ENCODE measurements around the gene LONP2.

Gene LONP2, protein sequence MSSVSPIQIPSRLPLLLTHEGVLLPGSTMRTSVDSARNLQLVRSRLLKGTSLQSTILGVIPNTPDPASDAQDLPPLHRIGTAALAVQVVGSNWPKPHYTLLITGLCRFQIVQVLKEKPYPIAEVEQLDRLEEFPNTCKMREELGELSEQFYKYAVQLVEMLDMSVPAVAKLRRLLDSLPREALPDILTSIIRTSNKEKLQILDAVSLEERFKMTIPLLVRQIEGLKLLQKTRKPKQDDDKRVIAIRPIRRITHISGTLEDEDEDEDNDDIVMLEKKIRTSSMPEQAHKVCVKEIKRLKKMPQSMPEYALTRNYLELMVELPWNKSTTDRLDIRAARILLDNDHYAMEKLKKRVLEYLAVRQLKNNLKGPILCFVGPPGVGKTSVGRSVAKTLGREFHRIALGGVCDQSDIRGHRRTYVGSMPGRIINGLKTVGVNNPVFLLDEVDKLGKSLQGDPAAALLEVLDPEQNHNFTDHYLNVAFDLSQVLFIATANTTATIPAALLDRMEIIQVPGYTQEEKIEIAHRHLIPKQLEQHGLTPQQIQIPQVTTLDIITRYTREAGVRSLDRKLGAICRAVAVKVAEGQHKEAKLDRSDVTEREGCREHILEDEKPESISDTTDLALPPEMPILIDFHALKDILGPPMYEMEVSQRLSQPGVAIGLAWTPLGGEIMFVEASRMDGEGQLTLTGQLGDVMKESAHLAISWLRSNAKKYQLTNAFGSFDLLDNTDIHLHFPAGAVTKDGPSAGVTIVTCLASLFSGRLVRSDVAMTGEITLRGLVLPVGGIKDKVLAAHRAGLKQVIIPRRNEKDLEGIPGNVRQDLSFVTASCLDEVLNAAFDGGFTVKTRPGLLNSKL

DNA sequence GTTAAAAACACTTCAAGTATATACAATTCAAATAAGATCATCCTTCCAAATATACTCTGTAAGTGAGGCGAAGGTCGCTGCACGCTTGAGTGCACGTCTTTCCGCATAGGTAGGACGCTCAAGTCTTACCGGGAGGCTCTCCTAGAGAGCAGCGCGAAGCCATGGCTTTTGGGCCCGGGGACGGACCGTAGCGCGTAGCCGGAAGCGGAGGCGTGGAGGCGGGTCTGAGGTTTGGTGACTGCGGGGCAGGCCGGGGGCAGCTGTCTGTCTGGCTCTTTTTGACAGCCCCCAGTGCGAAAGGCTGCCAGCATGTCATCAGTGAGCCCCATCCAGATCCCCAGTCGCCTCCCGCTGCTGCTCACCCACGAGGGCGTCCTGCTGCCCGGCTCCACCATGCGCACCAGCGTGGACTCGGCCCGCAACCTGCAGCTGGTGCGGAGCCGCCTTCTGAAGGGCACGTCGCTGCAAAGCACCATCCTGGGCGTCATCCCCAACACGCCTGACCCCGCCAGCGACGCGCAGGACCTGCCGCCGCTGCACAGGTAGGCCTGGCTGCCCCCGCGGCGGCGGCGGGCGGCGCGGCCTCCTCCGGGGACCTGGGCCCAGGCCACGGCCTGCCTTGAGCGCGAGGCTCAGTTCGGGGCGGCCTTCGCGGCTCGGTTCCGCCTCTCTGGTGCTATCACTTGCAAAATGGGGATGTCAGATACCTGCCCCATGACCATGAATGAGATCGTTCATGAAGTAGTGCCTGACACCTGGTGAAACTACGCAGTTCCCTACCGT lies at the start of gene LONP2:
TSS of gene LONP2 (plus strand) at position 221 of the 783 bp plus-strand sequence. CDS start at position 310, 89 bp downstream.
- in situ Hi-C loops (cut with MboI; ENCODE audit: low sequenced_read_pairs): no loop called here

DNA sequence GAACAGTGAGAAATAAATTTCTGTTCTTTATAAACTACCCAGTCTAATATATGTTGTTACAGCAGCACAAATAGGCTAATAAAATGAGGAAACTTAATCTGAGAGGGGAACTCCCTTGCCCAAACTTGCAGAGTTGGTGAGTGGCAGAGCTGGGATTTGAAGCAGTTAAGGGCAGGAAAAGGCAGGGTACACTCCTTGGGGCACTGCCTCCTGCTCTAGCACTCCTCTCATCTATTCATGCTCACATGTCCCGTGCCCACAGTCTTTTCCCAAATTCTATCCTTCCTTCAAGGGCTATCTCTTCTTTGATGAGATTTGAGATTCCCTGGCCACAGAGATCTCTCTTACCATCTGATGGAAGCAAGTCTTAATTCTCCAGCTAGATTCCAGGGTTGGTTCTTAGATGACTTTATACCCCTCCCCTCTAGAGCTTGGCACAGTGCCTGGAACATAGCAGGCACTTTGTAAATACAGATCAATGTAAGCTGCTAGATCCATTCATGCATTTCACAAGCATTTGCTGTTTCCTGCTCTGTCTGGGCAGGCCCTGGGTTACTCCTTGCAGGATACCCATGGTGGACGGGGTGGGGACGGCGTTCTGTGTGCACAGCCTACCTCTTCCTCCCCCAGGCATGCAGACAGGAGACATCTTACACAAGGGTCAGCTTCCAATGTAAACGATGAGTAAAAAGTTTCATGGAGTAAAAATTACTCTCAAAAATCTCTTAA lies 49.1 kb upstream of the LONP2 start:
- in situ Hi-C loops (cut with MboI; ENCODE audit: low sequenced_read_pairs): no loop called here

DNA sequence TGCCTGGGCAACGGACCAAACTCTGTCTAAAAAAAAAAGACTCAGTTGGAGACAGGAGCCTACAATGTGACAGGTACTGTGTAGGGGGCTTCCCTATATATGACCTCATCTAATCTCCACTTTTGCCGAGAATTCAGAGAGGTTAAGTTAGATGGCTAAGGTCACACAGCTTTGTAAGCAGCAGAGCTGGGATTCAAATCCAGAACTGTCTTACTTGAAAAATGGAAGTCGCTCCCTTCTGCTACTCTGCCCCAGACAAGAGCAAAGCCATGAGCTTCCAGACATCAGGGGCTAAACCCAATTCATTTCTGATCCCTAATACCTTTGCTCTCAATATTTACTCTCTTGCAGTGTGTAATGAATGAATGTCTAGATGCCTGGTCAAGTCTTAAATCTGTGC lies 46.8 kb upstream of the LONP2 start:
- in situ Hi-C loops (cut with MboI; ENCODE audit: low sequenced_read_pairs): no loop called here

DNA sequence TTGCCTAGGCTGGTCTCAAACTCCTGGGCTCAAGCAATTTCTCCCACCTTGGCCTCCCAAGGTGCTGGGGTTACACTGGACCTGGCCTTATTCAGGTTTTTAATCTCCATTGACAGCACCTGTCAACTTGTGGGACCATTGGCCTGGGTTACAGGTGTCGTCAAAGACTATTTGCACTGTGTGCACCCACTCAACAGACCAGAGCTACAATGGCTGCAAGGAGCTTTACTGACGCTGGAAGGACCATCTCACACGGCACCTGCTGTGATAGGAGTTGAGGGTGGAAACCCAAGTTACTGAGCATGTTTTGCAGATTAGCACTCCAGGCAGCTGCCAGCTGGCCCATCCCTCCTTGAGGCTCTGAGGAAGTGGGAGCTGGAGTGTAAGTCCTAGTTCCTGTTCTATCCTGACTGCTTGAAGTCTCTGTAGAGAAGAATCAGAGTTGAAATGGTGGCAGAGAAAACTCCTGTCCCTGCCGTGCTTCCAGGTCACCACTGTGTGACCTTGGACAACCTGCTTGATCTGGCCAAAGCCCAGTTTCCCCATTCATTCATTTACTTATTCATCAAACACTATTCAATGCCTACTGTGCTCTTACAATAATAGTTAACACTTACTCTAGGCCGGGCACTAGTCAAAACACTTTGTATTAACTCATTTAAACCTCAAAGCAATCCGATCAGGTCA lies 42.4 kb upstream of the LONP2 start:
- in situ Hi-C loops (cut with MboI; ENCODE audit: low sequenced_read_pairs): no loop called here

DNA sequence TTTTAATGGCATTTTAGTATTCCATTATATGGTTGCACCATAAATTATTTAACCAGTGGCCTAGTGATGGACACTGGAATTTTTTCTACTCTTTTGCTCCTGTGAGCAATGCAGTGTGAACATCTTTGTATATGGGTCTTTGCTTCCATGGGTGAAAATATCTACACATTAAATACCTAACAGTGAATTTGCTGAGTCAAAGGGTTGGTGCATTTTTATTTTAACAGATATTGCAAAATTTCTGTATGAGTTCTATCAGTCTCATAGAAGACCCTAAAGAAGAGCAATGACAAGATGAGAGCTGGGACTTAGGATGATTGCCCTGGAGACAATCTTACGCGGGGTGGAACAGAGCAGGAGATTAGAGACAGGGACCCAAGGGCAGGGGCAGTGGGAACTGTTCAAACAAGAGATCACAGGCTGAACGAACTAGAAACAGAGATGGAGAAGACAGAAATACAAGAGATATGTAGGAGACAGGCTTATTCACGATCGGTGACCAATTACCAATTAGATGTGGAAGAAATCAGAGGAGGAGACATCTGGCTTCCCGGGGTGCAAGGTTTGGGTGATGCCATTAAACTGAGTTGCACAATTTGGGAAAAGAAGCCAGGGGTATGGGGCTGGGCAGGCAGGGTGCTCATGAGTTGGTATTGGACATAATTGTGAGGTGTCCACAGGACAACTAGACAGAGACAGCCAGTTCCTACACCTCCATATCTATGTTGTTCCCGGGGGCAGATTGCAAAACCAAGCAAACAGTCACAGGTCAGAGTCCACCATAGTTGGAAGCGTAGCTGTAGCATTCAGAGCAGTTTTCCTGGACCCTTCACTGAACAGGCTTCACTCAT lies 39.9 kb upstream of the LONP2 start:
- in situ Hi-C loops (cut with MboI; ENCODE audit: low sequenced_read_pairs): no loop called here

DNA sequence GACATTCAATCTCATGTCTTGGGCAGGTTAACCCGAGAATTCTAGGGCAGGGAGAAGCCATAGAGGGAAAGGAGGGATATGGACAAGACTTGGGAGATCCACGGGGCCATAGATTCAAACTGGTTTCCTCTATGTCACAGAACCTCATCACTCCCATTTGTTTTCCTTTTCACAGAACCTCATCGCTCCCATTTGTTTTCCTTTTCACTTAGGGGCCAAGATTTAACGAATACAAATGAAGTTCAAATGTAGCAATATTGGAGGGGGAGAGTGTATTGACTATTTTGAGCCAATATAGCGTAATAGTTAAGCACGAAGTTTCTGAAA lies 39.3 kb upstream of the LONP2 start:
- in situ Hi-C loops (cut with MboI; ENCODE audit: low sequenced_read_pairs): no loop called here

DNA sequence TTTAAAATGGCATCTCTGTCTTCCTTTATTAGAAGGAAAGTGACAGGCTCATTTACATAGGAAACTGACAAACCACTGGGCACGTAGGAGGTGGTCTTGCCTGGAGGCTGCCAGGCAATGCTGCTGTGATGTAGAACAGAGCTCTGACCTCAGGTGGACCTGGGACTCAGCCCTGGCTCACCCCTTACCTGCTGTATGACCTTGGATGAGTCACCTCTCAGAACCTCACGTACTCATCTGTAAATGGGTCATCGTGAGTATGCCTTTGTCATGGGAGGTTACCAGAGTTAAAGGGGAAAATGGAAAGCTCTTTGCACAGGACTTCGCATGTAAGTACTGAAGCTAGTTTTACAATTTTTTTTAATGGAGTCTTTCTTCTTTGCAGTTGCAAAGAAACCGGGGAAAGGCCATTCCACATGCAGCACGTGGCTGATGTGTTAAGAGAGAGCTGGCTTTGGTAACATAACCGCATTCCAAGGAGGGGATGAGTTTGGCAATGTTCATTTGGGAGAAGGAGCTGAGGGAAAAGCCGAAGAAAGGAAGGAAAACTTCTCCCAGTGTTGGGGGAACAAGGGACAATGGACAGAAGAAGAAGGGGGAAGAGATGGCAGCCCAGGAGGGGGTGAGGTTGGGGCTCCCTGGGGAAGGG lies 37.4 kb upstream of the LONP2 start:
- in situ Hi-C loops (cut with MboI; ENCODE audit: low sequenced_read_pairs): no loop called here

DNA sequence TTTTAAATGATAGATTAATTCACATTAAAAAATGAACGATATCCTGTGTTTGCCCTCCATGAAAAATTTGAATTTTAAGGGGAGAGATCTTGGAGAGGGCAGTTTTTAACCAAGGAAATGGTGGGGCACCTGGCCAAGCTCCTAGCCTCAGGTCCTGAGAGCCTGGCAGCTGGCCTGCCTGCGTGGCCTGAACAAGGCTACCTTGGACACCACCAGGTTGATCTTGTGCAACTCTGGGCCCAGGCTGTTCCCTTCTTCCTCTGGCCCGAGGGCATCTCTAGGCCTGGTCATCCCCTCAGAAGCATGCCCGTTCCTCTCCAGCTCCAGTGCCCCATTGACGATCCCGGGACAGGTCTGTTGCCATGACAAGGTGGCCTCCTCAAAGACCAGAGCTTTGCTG lies 33.4 kb upstream of the LONP2 start:
- in situ Hi-C loops (cut with MboI; ENCODE audit: low sequenced_read_pairs): no loop called here

DNA sequence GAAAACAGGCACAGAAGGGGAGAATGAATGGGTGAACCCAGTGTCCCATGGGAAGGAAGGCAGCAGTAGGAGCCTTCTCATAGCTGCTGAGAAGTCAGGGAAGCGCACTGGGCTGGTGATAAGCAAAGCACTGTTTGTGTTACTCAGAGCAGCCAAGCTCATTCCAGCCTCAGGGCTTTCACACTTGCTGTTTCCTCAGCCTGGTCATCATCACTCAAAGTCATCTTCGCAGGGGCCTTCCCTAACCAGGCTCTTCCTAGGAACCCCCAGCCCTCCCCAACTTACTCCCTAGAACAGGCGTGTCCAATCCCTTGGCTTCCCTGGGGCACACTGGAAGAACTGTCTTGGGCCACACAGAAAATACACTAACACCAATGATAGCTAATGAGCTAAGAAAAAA lies 32.1 kb upstream of the LONP2 start:
- in situ Hi-C loops (cut with MboI; ENCODE audit: low sequenced_read_pairs): no loop called here

DNA sequence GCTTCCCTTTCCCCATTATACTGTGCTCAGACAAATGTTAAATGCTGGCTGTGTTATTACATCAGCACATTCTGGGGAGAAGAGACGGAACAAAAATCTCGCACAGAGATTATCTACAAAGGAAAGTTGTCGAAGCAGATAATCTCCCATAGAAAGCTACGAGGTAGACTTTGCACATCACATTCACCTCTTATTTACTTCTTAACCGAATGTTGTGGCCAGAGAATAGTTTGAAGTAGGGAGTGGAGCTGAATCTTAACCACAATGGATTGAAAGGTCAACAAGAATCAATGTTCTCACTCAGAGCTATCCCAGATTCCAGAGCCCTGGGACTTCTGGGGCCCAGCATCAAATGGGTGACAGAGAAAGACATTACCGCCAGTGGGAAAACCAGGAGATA lies 28.4 kb upstream of the LONP2 start:
- in situ Hi-C loops (cut with MboI; ENCODE audit: low sequenced_read_pairs): no loop called here

DNA sequence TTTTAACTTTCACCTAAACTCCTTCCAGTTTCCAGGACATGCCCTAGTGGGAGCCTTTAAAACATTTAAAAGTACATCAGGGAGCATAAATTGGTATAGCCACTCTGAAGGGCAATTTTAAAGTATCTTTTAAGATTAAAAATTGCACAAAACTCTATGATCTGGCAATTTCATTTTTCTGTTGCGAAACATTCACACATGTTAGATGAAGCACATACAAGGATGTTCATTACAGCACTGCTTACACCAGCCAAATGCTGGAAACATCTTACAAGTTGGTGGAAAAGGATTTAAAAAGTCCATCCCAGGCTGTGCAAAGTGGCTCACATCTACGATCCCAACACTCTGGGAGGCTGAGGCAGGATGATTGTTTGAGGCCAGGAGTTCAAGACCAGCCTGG lies 26.4 kb upstream of the LONP2 start:
- in situ Hi-C loops (cut with MboI; ENCODE audit: low sequenced_read_pairs): no loop called here

DNA sequence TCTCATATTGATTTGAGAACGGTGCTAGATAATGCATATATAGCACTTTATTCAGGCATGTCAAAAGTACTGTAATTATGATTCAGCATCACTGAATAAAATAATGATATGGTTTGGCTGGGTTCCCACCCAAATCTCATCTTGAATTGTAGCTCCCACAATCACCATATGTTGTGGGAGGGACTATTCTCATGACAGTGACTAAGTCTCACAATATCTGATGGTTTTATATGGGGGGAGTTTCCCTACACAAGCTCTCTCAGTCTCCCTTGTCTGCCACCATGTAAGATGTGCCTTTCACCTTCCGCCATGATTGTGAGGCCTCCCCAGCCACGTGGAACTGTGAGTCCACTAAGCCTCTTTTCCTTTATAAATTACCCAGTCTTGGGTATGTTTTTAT lies 25.6 kb upstream of the LONP2 start:
- in situ Hi-C loops (cut with MboI; ENCODE audit: low sequenced_read_pairs): no loop called here

DNA sequence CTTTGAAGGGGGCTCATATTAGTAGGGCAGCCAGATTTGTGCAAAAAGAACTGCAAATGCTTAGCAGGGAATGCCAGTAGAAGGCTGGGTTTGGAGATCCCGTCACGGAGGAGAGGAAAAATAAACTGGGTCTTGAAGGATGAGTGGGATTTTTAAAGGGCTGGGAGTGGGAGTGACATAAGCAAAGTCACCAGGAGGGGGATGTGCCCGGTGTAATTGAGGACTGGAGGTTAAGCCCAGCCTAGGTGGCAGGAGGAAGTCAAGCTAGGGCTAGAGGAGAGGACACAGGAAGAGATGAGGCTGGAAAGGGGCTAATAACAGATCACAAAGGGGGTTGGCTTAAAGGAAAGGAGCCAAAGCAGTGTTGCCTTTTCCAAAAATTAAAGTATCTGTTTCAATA lies 23.2 kb upstream of the LONP2 start:
- in situ Hi-C loops (cut with MboI; ENCODE audit: low sequenced_read_pairs): no loop called here

DNA sequence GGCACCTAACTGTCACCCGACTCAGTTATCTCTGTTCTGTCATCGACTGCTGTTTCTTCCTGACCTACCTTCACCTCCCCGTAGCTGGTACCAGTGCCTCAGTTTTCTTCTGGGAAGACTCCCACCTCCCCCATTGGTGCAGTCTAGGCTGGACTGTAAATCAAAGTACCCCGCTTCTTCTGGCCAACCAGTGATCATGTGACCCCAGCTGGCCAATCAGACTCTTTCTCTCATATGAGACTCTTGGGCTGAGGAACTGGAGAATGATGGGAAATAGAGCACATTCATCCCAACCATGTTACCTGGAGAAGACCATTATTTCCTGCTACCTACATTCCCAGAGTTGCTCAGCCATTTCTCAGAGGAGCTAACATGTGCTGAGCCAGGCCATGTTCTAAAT lies 20.6 kb upstream of the LONP2 start:
- in situ Hi-C loops (cut with MboI; ENCODE audit: low sequenced_read_pairs): no loop called here

DNA sequence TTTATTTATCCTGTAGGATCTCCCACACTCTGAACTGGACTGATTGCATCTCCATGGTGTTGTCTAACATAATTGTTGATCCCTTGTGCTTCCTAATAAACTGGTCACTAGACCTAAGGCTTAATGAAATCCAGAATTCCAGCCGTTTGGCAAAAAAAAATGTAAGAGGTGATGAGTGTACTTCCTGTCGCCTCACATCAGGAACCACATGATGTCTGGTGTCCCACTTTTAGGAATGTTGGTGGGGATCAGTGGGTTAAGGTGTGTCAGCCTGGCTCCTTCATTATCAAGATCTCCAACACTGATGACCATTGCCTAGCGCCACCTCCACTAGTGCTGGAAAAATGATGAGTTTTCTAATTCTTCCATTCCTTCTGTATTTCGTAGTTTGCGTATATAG lies 18.6 kb upstream of the LONP2 start:
- in situ Hi-C loops (cut with MboI; ENCODE audit: low sequenced_read_pairs): no loop called here

DNA sequence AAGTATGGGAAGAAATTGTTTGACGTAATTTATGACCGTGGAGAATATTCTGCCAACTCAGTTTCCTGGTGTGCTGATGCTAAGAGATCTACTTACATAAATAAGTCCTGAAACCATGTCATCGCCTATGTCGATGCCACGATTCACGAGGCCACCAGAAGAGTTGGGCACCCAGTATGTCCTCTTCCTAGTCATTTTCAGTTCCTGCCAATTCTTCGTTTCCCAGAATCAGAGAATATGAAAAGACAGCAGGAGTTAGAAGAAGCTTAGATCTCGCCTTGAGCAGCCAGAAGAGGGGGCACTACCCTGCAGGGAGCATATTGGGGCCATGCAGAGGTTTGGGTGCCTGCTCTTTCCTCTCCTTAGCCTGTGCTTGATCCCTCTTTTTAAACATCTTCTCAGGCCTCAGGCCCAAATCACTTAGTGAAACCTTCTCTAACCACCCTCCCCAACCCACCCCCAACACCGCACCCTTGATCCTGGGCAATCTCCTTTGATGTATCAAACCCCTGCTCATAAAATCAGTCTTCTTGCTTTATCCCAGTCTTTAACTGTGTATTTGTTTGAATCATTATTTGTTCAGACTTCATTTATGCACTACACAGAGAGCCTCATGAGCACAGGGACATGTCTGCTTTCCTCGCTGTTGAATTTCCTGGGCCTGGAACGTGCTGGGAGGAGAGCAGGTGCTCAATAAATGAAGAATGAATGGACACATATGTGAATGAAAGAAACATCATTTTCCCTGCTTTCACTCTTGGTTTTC lies 12.2 kb upstream of the LONP2 start:
- in situ Hi-C loops (cut with MboI; ENCODE audit: low sequenced_read_pairs): no loop called here

DNA sequence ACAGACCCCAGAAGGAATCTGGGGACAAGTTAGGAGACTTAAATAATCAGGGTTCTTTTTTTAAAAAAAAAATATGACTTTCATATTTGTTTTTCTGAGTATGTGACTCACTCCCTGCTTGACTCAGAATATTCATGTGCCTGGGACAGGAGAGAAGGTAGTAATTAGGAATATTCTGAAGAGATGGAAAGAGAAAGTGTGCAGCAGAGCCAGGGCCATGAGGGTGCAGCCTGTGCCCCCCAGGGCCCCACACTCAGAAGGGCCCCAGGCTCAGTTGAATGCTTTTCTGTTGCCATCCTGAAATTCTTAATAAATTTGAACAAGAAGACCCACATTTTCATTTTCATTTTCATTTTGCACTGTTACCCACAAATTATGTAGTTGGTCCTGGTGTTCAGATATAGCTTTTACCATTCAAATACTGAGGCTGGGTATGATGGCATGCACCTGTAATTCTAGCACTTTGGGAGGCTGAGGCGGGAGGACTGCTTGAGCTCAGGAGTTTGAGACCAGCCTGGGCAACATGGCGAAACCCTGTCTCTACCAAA lies 11.5 kb upstream of the LONP2 start:
- in situ Hi-C loops (cut with MboI; ENCODE audit: low sequenced_read_pairs): no loop called here

DNA sequence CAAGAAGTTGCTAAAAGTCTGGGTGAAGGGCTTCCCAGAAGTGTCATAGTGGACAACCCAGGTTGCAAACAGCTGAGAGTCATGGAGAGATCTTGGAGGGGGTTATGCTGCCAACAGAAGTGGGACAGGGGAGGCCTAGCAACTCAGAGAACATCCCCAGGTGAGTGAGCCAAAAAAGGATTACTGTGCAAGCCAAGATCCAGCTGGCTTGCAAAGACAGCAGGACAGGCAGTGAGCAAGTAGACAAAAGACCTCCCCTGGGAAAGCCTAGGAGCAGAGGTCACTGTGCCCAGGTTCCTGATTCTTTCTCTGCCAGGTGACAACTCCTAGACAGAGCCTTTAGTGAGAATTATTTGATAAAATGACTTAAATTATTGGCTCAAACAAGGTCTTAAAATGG lies 9.5 kb upstream of the LONP2 start:
- in situ Hi-C loops (cut with MboI; ENCODE audit: low sequenced_read_pairs): no loop called here
